Subcutaneous abdominal adipose tissue (tissue), 5 donors: ENCODE measurements around the gene VEZF1.

ENCODE experiments used
- H3K27ac ChIP-seq: one replicate; pipeline ENCODE4 v1.7.0; 2013; ENCODE audit warnings: low read depth, mild to moderate bottlenecking, inconsistent platforms, low read length, moderate library complexity
- H3K27me3 ChIP-seq, 5 donors: one replicate each; pipeline ENCODE4 v1.7.0; 2013; ENCODE audit warnings: low read length in 5 of 5, inconsistent platforms in 1 of 5; ENCODE audit not compliant: control insufficient read depth in 5 of 5, insufficient read depth in 4 of 5
- H3K36me3 ChIP-seq, 5 donors: one replicate each; pipeline ENCODE4 v1.7.0; 2013; ENCODE audit warnings: low read length in 5 of 5; ENCODE audit not compliant: control insufficient read depth in 5 of 5, insufficient read depth in 5 of 5
- H3K4me1 ChIP-seq, 5 donors: one replicate each; pipeline ENCODE4 v1.7.0; 2013; ENCODE audit warnings: low read length in 5 of 5, mild to moderate bottlenecking in 3 of 5, moderate library complexity in 1 of 5; ENCODE audit not compliant: control insufficient read depth in 5 of 5, insufficient read depth in 5 of 5
- H3K4me3 ChIP-seq, 5 donors: one replicate each; pipeline ENCODE4 v1.7.0; 2013; ENCODE audit warnings: low read length in 5 of 5, low read depth in 1 of 5
- H3K9ac ChIP-seq, 5 donors: one replicate each; pipeline ENCODE4 v1.7.0; 2013; ENCODE audit warnings: low read length in 5 of 5, mild to moderate bottlenecking in 4 of 5, moderate library complexity in 3 of 5
- H3K9me3 ChIP-seq, 5 donors: one replicate each; pipeline ENCODE4 v1.7.0; 2013; ENCODE audit warnings: low read length in 5 of 5; ENCODE audit not compliant: control insufficient read depth in 5 of 5
- donor health status: healthy.
- donor health status: healthy.
- donor health status: healthy.
- donor health status: healthy.
- donor health status: healthy.

VEZF1 gene, protein sequence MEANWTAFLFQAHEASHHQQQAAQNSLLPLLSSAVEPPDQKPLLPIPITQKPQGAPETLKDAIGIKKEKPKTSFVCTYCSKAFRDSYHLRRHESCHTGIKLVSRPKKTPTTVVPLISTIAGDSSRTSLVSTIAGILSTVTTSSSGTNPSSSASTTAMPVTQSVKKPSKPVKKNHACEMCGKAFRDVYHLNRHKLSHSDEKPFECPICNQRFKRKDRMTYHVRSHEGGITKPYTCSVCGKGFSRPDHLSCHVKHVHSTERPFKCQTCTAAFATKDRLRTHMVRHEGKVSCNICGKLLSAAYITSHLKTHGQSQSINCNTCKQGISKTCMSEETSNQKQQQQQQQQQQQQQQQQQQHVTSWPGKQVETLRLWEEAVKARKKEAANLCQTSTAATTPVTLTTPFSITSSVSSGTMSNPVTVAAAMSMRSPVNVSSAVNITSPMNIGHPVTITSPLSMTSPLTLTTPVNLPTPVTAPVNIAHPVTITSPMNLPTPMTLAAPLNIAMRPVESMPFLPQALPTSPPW

DNA sequence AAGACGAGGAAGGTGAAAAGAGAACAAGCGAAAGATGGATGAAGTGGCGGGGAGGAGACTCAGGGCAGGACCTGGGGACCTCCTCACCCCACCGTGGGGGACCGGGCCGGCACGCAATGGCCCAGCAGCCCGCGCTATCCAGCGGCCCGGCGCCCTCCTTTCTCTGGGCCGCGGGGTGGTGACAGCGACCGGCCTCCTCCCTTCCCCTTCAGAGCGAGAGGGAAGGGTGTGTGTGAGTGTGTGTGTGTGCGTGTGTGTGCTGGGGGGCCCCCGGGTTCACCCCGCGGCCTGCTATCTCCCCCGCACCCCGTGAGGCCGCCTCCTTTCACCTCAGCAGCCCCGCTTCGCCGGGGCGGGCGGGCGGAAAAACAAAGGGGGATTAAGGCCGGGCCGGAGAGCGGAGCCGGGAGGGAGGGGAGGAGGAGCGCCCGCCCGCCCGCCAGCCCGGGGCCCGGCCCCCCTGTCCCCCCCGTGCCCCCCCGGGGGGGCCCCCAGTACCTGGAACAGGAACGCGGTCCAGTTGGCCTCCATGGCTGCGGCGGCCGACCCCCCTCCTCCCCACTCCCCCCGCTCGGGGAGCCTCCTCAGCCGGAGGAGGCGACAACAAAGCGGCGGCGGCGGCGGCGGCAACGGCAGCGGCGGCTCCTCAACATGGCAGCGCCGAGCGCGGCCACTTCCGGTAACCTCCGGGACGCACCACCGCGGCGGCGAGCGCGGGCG, at the start of gene VEZF1:
TSS of gene VEZF1 (minus strand) at position 674 of the 720 bp plus-strand sequence. CDS start at position 531, 143 bp downstream.
- Histone ChIP-seq H3K9me3 (no peaks in the 10 kb centered on the region), H3K36me3 (peaks cover under 1 to 6% (median 3%) of the 10 kb centered on the region in 5 donors), H3K4me3 (peak within 1 kb of the TSS; percentile 79 to 93 (median 89)), H3K4me1 (peaks cover 2 to 54% (median 49%) of the 10 kb centered on the region in 5 donors), H3K27me3 (no peaks in the 10 kb centered on the region), H3K27ac (peak within 1 kb of the TSS; percentile 98), H3K9ac (peak within 1 kb of the TSS; percentile 84 to 97 (median 88))

DNA sequence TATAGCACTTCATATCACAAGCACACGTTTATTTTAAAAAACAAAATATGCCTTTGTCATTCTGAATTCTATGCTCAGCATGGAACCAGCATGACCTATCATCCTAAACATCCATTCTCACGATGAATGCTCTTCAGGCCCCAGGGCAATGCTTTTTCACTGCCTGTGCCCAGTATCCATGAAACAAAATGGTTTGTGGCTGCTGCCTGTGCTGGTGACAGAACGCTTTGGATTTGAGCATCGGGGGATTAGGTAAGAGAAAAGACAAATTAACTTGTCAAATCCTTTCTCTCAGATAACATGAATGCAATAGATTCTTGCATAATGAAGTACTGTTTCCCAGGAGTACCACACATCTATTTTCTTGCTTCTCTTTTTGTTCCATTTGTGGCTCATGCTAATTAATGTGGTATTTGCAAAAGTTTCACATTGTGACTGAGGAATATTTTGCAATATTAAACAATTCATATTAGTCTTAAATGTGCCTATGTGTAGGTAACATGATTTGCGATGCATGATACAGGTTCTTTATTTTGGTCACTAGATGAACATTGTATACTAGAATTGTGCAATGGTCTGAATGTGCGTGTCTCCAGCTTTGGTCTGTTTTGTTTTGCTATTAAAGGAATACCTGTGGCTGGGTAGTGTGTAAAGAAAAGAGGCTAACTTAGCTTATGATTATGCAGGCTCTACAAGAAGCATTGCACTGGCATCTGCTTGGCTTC, 44.8 kb upstream of the VEZF1 start:
- Histone ChIP-seq H3K4me3 (no peak overlapping the region), H3K27me3 (peaks cover 0 to 3% (median 0%) of the 10 kb centered on the region in 5 donors), H3K27ac (no peak overlapping the region), H3K9me3 (no peaks in the 10 kb centered on the region), H3K36me3 (no peaks in the 10 kb centered on the region), H3K4me1 (peaks cover 0 to 3% (median 0%) of the 10 kb centered on the region in 5 donors), H3K9ac (no peak overlapping the region)

DNA sequence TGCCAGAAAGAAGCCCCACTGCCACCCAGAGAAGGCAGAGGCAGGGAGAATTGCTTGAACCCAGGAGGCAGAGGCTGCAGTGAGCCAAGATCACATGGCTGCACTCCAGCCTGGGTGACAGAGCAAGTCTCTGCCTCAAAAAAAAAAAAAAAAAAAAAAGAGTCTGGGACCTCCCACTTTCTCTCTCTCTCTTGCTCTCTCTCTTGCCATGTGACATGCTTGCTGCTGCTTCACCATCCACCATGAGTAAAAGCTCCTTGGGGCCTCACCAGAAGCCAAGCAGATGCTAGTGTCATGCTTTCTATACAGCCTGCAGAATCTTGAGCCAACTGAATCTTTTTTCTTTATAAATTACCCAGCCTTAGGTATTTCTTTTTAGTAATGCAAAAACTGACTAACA, 40.5 kb upstream of the VEZF1 start:
- Histone ChIP-seq H3K27me3 (peaks cover 0 to 3% (median 0%) of the 10 kb centered on the region in 5 donors), H3K9me3 (no peaks in the 10 kb centered on the region), H3K9ac (no peak overlapping the region), H3K4me3 (no peak overlapping the region), H3K36me3 (no peaks in the 10 kb centered on the region), H3K27ac (no peak overlapping the region), H3K4me1 (peaks cover 0 to 3% (median 0%) of the 10 kb centered on the region in 5 donors)

DNA sequence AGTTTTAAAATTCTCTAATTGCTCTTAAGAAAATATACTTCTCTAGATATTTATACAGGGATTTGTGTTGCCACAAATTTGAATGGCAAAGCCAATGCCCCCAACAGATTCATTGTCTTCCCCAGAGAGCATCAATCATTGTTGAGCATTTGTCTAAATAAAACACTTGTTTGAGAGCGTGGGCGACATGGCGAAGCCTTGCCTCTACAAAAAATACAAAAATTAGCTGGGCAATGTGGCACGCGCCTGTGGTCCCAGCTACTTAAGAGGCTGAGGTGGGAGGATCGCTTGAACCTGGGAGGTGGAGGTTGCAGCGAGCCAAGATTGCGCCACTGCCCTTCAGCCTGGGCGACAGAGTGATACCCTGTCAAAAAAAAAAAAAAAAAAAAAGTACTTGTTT, 32.3 kb upstream of the VEZF1 start:
- peaks cover 0 to 4% (median 0%) of the 10 kb centered on the region in 5 donors for H3K27me3 ChIP-seq
- H3K27ac ChIP-seq, result no peak overlapping the region
- H3K4me3 ChIP-seq, result no peak overlapping the region
- no peaks in the 10 kb centered on the region for H3K9me3 ChIP-seq
- no peaks in the 10 kb centered on the region for H3K4me1 ChIP-seq
- no peak overlapping the region for H3K9ac ChIP-seq
- no peaks in the 10 kb centered on the region for H3K36me3 ChIP-seq

DNA sequence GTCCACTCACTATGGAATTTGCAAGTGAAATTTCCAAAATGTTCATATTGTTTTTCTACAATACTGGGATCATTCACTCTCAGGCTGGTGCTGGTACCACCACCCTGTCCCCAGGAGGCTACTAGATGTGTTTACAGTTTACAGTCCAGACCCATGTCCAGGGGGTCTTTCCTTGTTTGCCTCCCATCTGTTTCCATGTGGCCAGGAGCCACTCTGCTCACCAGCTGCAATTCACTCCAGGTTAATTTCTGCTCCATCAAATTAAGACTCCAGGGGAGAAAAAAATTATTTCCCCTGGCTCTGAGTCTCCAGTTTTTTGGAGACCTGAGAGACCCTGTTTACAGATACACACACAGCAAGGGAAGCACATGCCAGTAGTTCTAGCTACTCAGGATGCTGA, 31.5 kb upstream of the VEZF1 start:
- H3K9ac ChIP-seq, result no peak overlapping the region
- no peaks in the 10 kb centered on the region for H3K4me1 ChIP-seq
- no peak overlapping the region for H3K27ac ChIP-seq
- H3K4me3 ChIP-seq, result no peak overlapping the region
- no peaks in the 10 kb centered on the region for H3K36me3 ChIP-seq
- peaks cover 0 to 4% (median 0%) of the 10 kb centered on the region in 5 donors for H3K27me3 ChIP-seq
- no peaks in the 10 kb centered on the region for H3K9me3 ChIP-seq

DNA sequence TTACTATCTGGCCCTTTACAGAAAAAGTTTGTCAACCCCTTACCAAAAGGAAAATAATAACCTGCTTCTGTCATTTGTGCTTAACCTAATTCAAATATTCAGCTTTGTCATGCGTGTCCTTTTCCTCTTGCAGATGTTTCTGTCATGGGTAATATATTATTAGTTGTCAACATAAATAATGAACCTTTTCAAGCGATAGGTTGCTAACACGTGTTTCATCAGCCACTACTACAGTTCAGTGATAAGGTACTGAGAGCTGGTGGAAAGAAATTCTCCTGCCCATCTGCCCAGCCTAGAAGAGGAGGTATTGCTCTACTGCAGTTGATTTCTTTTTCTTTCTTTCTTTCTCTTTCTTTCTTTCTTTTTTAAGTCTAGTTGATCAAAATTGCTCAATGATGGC, 31.0 kb upstream of the VEZF1 start:
- Histone ChIP-seq H3K36me3 (no peaks in the 10 kb centered on the region), H3K9ac (no peak overlapping the region), H3K27me3 (peaks cover 0 to 4% (median 0%) of the 10 kb centered on the region in 5 donors)

DNA sequence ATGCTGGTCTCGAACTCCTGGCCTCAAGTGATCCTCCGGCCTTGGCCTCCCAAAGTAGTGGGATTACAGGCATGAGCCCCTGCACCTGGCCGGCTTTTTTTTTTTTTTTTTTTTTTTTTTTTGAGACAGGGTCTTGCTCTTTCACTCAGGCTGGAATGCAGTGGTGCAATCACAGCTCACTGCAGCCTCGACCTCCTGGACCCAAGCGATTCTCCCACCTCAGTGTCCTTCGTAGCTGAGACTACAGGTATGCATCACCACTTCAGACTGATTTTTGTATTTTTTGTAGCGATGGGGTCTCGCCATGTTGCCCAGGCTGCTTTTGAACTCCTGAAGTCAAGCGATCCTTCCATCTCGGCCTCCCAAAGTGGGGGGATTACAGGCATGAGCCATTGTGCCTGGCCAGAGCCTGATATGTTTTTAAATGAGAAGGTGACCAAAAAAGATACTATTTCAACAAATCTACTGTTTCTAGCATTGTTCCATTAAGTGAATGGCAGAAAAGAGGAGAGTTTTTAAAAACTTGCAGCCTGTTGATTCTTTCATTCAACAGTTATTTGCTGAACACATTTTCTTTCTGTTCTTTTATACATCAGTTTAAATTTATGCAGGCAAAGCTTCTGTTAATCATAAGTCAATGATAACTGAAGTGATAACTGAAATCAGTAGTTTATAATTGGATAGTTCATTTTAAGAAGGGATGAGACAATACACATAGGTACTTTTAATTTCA, 22.2 kb upstream of the VEZF1 start:
- H3K9ac ChIP-seq, result no peak overlapping the region
- no peaks in the 10 kb centered on the region for H3K9me3 ChIP-seq
- peaks cover 3 to 17% (median 16%) of the 10 kb centered on the region in 5 donors for H3K4me1 ChIP-seq
- peaks cover 1 to 6% (median 5%) of the 10 kb centered on the region in 5 donors for H3K36me3 ChIP-seq
- no peak overlapping the region for H3K4me3 ChIP-seq
- H3K27me3 ChIP-seq, result no peaks in the 10 kb centered on the region
- no peak overlapping the region for H3K27ac ChIP-seq

More for the DNA sequence above, 31.0 kb upstream of the VEZF1 start:
- Histone ChIP-seq H3K4me3 (no peak overlapping the region), H3K9me3 (no peaks in the 10 kb centered on the region), H3K27ac (no peak overlapping the region), H3K4me1 (no peaks in the 10 kb centered on the region)

DNA sequence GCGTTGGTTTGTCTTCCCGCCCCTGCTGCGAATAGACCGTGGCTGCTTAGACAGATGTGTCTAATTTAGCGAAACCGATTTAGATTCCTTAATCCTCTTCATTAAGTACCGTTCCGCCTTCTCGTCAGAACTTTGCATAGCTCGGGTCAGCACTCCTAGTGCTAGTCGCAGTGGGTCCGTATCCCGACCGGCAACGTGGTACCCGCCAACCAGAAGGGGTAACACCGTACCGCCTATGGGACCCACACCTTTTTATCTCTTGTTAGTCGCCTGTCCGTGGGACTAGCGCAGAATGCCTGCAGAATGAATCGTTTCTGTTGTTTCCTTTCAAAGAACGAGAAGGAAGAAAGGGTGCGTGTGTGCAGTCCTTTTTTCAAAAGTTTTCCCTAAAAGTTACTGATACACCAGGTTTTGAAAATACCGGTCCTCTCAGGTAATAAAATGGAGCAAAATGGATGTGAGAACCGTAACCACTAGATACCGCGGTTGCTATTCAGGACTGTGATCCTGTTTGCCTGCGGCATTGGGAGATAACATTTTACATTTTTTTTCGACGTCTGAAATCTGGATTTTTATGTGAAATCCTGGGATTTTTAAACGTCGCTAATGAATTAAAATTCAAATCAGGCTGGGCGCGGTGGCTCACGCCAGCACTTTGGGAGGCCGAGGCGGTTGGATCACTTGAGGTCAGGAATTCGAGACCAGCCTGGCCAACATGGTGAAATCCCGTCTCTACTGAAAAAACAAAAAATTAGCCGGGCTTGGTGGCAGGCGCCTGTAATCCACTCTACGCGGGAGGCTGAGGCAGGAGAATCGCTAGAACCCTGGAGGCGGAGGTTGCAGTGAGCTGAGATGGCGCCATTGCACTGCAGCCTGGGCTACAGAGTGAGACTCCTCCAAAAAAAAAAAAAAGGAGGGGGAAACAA, 20.0 kb upstream of the VEZF1 start:
- peaks cover 19 to 28% (median 24%) of the 10 kb centered on the region in 5 donors for H3K36me3 ChIP-seq
- peaks cover 4 to 36% (median 33%) of the 10 kb centered on the region in 5 donors for H3K4me1 ChIP-seq
- peak overlapping the region; percentile 33 to 100 (median 91) for H3K9ac ChIP-seq
- H3K4me3 ChIP-seq, result peak overlapping the region; percentile 80 to 100 (median 99)
- peak overlapping the region; percentile 99 for H3K27ac ChIP-seq
- no peaks in the 10 kb centered on the region for H3K27me3 ChIP-seq
- no peaks in the 10 kb centered on the region for H3K9me3 ChIP-seq
